SU-DHL-6 (cell line): ENCODE results near the gene FPGS.

ENCODE experiments used
- CTCF ChIP-seq: fragments of 200-600 bp; sonication (generic); IDR thresholded peaks from one replicate; pipeline ENCODE4 v1.5.1; 2017; ENCODE audit warnings: antibody characterized with exemption, mild to moderate bottlenecking, low read length, moderate library complexity; ENCODE audit not compliant: insufficient read depth, poor library complexity, severe bottlenecking
- EZH2phosphoT487 ChIP-seq: fragments of 200-600 bp; sonication (generic), shearing (Covaris generic); conservative IDR thresholded peaks from 2 replicates; pipeline ENCODE4 v1.6.1; 2018; ENCODE audit warnings: mild to moderate bottlenecking, antibody characterized with exemption, low read length, moderate library complexity, mixed read lengths

- no peak for TF ChIP-seq CTCF
- no peak for TF ChIP-seq EZH2phosphoT487
These were observed 19.3 kb upstream of the FPGS start for GRCh38 chr9:127783111-127784008.
